ENCODE data around the gene ADAMTS18. TPM values are rescaled to one million over a fixed set of nuclear protein-coding genes. Genes with fewer than 3 reads are reported as not detected.
"Not testable (repeated sequence)": the region's sequence is repeated elsewhere in the genome, so short reads cannot be mapped to it uniquely, and the experiment has no call there.

The ADAMTS18 gene
- polyA plus RNA-seq, 4 donors = 2.8 to 9.1 (median 4.3) TPM

GRCh38 chr16:77290451-77291115 lies 144.3 kb downstream of the ADAMTS18 start:
- no peak for DNase-seq (ENCODE audit: low read depth in 4 of 4, low spot score in 3 of 4)

GRCh38 chr16:77289331-77289809 lies 145.5 kb downstream of the ADAMTS18 start:
- DNase-seq (ENCODE audit: low read depth in 4 of 4, low spot score in 3 of 4) = no peak

GRCh38 chr16:77288222-77288621 lies 146.6 kb downstream of the ADAMTS18 start:
- no peak for DNase-seq (ENCODE audit: low read depth in 4 of 4, low spot score in 3 of 4)

- no peak for DNase-seq (ENCODE audit: low read depth in 4 of 4, low spot score in 3 of 4)
These were observed 149.2 kb downstream of the ADAMTS18 start for GRCh38 chr16:77285676-77286075.

GRCh38 chr16:77282345-77282744 lies 152.5 kb downstream of the ADAMTS18 start:
- no peak for DNase-seq (ENCODE audit: low read depth in 4 of 4, low spot score in 3 of 4)

GRCh38 chr16:77279316-77279715 lies 155.5 kb downstream of the ADAMTS18 start:
- not testable (repeated sequence) for DNase-seq (ENCODE audit: low read depth in 4 of 4, low spot score in 3 of 4)

- DNase-seq (ENCODE audit: low read depth in 4 of 4, low spot score in 3 of 4) = no peak
These were observed 157.3 kb downstream of the ADAMTS18 start for GRCh38 chr16:77277571-77277970.

GRCh38 chr16:77277141-77277540 lies 157.7 kb downstream of the ADAMTS18 start:
- DNase-seq (ENCODE audit: low read depth in 4 of 4, low spot score in 3 of 4) = no peak

- DNase-seq (ENCODE audit: low read depth in 4 of 4, low spot score in 3 of 4) = no peak
These were observed 158.2 kb downstream of the ADAMTS18 start for GRCh38 chr16:77276661-77277060.

- DNase-seq (ENCODE audit: low read depth in 4 of 4, low spot score in 3 of 4) = not testable (repeated sequence)
These were observed 159.5 kb downstream of the ADAMTS18 start for GRCh38 chr16:77275303-77275702.

- DNase-seq (ENCODE audit: low read depth in 4 of 4, low spot score in 3 of 4) = no peak
These were observed 161.0 kb downstream of the ADAMTS18 start for GRCh38 chr16:77273815-77274214.

- no peak for DNase-seq (ENCODE audit: low read depth in 4 of 4, low spot score in 3 of 4)
These were observed 163.1 kb downstream of the ADAMTS18 start for GRCh38 chr16:77271532-77272426.

- not testable (repeated sequence) for DNase-seq (ENCODE audit: low read depth in 4 of 4, low spot score in 3 of 4)
These were observed 168.6 kb downstream of the ADAMTS18 start for GRCh38 chr16:77266185-77266584.

- no peak for DNase-seq (ENCODE audit: low read depth in 4 of 4, low spot score in 3 of 4)
These were observed 171.9 kb downstream of the ADAMTS18 start for GRCh38 chr16:77262971-77263370.

- no peak for DNase-seq (ENCODE audit: low read depth in 4 of 4, low spot score in 3 of 4)
These were observed 184.4 kb downstream of the ADAMTS18 start for GRCh38 chr16:77250400-77250799.

GRCh38 chr16:77246150-77246549 lies 188.7 kb downstream of the ADAMTS18 start:
- DNase-seq (ENCODE audit: low read depth in 4 of 4, low spot score in 3 of 4) = no peak

GRCh38 chr16:77242471-77242870 lies 192.4 kb downstream of the ADAMTS18 start:
- not testable (repeated sequence) for DNase-seq (ENCODE audit: low read depth in 4 of 4, low spot score in 3 of 4)

- DNase-seq (ENCODE audit: low read depth in 4 of 4, low spot score in 3 of 4) = no peak
These were observed 196.2 kb downstream of the ADAMTS18 start for GRCh38 chr16:77238593-77238992.

- peak; percentile 59 to 67 (median 66) for DNase-seq (ENCODE audit: low read depth in 4 of 4, low spot score in 3 of 4)
These were observed 198.7 kb downstream of the ADAMTS18 start for GRCh38 chr16:77236063-77236511.

- DNase-seq (ENCODE audit: low read depth in 4 of 4, low spot score in 3 of 4) = no peak
These were observed 200.2 kb downstream of the ADAMTS18 start for GRCh38 chr16:77234611-77235010.

- no peak for DNase-seq (ENCODE audit: low read depth in 4 of 4, low spot score in 3 of 4)
These were observed 200.9 kb downstream of the ADAMTS18 start for GRCh38 chr16:77233799-77234519.

Measured in left renal pelvis (tissue), 4 donors.